GOT3 (cell line): ENCODE results near the gene SLC5A9.
"Not testable (repeated sequence)": the region's sequence is repeated elsewhere in the genome, so short reads cannot be mapped to it uniquely, and the experiment has no call there.

Experiments used
- DNase-seq: peaks from one replicate; lab custom pipeline; 2025; ENCODE audit warnings: mixed read lengths; lab: John Stamatoyannopoulos, UW

SLC5A9 gene

DNA sequence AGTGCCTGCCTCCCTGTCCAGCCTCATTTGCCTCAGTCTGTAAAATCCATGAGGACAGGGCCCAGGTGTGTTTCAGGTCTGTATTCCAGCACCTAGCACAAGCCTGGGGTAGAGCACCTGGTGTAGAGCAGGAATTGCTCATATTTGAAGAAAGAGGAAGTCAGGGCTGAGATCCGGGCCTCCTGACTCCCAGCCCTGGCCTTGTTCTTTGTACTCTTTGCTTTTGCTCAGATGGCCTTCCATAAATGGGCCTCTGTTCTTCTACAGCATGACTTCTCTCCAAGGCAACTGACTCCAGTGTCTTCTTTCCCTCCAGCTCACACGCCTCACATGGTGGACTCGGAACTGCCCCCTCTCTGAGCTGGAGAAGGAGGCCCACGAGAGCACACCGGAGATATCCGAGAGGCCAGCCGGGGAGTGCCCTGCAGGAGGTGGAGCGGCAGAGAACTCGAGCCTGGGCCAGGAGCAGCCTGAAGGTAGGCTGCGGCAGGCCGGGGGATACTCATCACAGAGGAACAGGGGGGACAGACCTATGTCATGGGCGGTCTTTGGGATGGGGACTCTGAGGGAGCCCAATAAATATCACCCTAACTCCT lies 19.7 kb downstream of the SLC5A9 start:
- no peak for DNase-seq

DNA sequence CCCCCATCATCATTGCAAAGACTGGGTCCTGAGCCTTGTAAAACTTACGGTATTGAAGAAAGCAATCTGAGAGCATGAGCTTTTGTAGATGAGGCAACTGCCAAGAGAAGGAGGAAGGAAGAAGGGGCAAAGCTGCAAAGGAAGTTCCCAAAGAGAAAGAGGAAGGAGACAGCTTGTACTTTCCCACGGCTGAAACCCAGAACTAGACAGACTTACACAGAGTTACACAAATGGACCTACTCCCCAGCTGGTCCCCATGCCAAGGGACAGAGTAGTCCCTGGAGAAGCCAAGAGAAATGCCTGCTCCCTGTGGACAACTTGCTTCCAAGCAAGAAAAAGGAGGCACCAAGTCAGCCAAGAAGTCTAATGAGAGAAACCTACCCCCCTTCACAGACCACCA lies 22.6 kb downstream of the SLC5A9 start:
- no peak for DNase-seq

DNA sequence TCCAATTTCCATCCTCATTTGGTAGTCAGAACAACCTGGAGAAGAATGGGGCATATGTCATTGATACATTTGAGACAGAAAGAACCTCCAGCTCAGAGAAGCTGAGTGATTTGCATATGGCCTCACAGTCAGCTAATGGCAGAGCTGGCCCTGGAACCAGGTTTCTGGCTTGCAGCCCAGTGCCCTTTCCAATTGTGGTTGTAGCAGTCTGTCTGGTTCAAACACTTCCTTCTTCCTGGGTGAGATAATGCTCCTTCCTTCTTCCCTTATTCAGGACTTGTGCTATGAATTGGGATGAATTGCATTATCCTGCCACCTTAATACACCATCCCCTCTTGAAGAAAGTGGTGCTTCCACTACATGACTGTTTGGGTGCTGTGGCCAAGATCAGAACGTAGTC lies 24.2 kb downstream of the SLC5A9 start:
- no peak for DNase-seq

DNA sequence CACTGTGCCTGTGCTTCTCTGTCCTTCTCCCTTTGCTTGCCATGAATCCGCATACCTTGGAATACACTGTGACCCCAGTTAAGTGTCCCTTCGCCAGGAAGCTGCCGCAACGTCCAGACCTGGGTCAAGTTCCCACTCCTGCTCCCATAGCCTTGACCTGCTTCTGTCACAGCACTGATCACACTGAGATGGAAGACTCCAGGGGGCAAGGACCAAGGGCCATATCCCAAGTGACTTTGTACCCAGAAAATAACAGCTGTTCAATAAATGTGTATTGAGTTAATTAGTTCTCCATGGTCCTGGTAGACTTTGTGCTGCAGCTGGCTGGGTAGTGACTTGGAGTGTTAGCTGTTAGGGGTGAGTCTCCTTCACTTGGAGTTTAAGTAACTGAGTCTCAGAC lies 25.8 kb downstream of the SLC5A9 start:
- no peak for DNase-seq

DNA sequence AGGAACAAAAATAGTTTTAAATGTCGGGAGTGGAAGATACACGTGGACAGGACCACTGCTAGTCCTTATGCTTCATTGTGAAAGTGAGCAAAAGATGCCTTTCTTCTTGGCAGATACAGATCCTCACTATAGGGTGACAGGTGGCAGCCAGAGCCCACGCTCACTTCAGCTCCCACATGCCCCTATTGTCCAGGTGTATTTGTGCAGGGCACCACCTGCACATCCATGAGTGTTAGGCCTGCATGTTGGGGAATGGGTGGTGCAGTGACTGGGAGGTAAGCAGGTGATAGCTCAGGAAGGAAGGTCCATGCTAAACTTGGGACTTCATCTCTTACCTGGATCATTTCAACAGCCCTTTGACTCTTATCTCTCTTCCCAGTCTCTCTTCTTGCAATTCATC lies 27.4 kb downstream of the SLC5A9 start:
- no peak for DNase-seq

DNA sequence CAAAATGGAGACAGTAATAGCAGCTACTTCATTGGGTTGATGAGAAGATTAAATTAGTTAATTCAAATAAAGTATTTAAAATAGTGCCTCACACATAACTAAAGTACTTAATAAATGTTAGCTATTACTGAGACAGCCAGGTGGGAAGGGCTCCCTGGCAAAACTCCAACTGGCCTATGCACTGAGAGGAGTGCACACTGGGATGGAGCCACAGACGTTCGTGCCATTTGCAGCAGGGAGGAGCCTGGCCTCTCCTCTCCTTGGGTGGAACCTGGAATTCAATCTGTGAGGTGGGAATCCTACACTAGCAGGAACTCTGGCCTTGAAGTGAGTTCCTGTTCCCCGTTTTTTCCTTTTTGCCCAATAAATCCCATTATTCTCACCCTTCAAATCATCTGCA lies 28.1 kb downstream of the SLC5A9 start:
- no peak for DNase-seq

DNA sequence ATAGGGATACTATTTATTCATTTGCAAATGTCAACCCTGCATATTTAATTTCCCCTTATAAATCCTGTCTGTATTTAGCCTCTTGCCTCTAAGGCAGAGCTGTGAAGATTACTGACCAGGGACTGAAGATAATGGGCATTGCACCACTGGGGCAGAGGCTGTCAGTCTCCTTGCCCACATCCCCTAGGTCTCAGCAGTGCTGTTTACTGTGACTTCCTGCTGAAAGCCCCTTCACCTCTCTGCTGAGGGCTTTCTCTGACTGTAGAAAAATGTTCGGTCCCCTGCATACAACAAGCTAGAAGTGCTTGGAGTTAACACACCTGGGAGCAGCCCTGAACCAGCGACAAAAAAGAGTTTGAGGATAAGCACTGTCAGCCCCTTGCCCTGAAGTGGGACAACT lies 28.8 kb downstream of the SLC5A9 start:
- DNase-seq: no peak

DNA sequence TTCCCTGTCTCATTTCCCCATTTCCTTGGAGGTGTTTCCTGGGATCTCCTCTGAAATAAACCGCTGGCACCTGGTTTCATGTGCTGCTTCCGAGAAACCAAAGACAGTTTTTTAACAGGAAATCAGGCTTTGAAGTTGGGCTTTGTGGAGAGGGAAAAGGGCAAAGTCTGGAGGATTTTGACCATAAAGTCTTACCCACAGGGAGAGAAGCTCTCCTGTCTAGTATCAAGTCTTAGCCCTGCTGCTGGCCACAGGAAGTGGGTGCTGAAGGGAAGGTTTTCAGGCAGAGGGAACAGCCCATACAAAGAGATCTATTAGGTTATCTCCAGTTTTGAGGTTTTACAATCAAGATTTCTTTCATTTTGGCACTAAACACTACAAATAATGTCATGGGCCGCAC lies 29.3 kb downstream of the SLC5A9 start:
- no peak for DNase-seq

DNA sequence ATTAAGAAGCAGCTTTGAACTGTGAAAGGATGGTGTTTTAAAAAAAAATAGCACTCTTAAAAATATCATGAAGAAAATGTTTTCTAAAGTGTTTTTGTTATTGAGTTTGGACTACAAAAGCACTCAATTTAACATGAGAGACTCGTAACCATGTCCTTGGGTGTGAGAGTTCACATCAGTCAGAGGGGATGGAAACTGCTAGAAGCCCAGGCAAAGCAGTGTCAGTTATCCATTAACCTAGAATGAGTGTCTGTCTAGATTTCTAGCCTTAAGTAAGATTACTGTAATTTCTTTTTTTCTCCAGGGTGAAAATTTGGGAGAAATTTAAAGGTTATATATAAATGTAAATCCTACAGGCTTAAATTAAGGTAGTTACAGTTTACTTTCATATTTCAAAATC lies 31.7 kb downstream of the SLC5A9 start:
- no peak for DNase-seq

DNA sequence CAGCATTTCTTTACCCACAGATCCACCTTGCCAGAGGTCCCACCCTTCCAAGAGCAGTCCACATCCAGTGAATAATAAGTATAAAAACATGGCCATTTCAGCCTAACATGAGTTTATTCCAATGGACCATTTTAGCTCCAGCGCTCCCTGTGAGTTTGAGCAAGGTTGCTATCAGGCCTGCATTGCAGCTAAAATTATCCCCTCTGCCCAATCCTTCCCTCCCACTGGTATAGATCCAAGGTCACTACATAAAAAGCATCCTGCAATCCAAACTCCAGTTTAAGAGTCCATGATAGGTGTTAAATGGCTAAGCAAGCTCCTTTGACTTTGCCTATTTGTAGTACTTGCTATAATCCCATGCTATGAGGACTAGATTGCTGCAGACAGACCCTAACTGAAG lies 35.6 kb downstream of the SLC5A9 start:
- no peak for DNase-seq

DNA sequence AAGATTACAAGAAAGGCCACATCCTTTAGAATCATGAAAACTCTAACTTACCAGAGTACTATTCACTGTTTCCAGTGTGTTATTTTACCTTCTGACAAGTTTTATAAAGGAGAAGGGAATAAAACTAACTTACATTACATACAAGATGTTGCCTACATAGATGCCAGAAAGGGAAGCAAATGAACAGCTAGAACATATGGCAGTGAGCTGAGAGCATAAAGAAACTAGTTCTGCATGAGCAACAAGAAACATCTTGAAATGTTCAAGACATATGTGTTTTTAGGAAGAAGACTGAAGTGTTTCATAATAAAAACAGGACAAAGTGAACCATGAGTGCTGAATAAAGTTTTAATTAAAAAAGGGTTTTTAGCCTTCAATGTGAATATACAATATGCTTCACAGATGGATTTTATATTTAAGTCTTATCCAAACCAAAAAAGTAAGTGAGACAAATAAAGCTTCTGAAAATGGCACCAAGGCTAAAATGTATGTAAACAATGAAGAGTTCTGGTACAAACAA lies 39.4 kb downstream of the SLC5A9 start:
- DNase-seq: no peak

DNA sequence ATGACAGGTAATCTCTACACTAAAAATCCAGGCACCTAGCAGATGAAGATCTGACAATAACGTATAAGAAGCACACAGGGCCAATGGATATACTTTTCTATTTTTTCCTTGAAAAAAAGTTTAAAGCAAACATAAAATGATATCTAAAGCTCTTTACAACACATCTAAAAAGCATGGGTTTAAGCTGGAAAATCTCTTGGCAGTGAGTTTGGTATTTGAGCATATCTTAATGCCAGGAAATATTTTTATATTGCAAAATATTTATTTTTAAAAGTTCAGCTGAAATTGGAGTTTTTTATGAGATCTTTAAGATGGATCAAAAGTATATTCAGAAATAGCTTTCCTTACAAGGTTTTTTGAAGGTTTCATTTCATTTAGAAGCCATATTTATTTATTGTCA lies 40.5 kb downstream of the SLC5A9 start:
- DNase-seq: no peak

DNA sequence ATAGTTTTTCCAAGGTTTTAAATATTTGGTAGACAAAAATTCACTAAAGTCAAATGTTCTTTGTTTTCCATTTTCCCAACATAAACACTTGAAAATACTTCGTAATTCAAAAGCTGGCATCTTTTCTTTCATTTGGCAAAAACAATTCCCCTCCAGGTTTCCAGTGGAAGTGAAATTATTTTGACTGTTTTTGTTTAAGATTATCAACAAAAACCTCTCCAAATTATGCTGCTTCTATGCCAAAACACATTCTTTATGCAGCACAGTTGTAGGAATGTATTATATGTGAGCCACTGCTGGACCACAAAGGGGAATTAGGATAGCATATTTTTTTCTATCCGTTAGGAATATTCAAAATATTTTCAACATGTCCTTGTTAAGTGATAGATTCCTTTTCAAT lies 44.1 kb downstream of the SLC5A9 start:
- no peak for DNase-seq

DNA sequence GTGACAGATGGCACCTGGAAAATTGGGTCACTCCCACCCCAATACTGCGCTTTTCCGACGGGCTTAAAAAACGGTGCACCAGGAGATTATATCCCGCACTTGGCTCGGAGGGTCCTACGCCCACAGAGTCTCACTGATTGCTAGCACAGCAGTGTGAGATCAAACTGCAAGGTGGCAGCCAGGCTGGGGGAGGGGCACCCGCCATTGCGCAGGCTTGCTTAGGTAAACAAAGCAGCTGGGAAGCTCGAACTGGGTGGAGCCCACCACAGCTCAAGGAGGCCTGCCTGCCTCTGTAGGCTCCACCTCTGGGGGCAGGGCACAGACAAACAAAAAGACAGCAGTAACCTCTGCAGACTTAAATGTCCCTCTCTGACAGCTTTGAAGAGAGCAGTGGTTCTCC lies 54.9 kb downstream of the SLC5A9 start:
- not testable (repeated sequence) for DNase-seq

DNA sequence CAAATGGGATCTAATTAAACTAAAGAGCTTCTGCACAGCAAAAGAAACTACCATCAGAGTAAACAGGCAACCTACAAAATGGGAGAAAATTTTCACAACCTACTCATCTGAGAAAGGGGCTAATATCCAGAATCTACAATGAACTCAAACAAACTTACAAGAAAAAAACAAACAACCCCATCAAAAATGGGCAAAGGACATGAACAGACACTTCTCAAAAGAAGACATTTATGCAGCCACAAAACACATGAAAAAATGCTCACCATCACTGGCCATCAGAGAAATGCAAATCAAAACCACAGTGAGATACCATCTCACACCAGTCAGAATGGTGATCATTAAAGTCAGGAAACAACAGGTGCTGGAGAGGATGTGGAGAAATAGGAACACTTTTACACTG lies 59.8 kb downstream of the SLC5A9 start:
- DNase-seq: not testable (repeated sequence)

DNA sequence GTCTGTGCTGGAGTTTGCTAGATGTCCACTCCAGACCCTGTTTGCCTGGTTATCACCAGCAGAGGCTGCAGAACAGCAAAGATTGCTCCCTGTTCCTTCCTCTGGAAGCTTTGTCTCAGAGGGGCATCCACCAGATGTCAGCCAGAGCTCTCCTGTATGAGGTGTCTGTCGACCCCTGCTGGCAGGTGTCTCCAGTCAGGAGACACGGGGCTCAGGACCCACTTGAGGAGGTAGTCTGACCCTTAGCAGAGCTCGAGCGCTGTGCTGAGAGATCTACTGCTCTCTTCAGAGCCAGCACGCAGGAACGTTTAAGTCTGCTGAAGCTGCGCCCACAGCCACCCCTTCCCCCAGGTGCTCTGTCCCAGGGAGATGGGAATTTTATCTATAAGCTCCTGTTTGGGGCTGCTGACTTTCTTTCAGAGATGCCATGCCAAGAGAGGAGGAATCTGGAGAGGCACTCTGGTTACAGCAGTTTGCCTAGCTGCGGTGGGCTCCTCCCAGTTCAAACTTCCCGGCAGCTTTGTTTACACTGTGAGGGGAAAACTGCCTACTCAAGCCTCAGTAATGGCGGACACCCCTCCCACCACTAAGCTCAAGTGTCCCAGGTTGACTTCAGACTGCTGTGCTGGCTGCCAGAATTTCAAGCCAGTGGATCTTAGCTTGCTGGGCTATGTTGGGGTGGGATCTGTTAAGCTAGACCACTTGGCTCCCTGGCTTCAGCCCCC lies 62.3 kb downstream of the SLC5A9 start:
- not testable (repeated sequence) for DNase-seq

DNA sequence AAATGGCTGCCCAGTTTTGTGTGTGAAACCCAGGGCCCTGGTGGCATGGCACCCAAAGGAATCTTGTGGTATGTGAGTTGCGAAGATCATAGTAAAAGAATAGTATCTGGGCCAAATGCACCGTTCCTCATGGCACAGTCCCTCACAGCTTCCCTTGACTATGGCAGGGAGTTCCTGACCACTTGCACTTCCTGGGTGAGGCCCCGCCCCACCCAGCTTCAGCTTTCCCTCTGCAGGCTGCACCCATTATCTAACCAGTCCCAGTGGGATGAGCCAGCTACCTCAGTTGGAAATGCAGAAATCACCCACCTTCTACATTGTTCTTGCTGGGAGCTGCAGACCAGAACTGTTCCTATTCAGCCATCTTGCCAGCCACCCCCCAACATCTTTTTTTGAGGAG lies 63.0 kb downstream of the SLC5A9 start:
- DNase-seq: no peak

DNA sequence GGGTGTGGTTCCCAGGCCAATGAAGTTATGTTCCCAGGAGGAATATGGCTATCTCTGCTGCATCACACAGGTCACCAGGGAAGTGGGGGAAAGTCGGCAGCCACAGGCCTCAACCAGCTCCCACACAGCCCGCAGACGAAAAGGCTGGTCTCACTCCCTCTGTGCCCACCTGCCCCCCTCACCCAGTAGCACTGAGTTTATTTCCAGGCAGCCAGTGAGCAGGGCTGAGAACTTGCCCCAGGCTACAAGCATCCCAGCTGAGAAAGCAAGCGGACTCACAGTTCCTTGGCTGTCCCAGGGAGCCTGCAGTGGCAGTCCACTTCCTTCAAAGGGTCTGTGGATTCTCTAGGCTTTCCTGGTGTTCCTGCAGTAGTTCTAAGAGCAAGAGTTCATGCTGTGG lies 68.9 kb downstream of the SLC5A9 start:
- no peak for DNase-seq

DNA sequence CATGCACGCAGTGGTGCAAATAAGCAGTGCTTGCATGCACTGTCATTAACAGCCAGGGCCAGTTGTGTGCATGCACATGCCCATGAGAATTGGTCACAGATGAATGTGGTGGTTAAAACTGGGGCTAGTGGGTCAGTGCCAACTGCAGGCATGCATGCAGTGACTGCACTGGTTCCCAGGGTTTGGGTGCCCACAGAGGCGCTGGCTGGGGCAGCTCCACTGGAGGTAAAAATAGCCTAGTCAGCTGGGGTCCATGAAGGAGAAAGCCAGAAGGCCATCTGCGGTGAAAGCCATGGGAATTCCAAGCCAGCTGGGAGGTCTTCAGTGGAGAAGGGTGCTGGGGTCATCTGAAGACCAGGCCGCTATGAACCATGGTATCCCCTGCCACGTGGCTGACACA lies 70.2 kb downstream of the SLC5A9 start:
- no peak for DNase-seq

DNA sequence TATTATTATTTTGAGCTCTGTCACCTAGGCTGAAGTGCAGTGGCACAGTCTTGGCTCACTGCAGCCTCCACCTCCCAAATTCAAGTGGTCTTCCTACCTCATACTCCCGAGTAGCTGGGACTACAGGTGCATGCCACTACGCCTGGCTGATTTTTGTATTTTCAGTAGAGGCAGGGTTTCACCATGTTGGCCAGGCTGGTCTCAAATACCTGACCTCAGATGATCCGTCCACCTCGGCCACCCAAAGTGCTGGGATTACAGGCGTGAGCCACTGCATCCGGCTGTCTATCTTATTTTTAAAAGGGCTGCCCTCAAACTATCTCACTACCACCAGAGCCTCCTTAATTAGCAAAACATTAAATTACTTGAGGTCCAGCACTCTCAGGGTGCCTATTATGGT lies 71.6 kb downstream of the SLC5A9 start:
- not testable (repeated sequence) for DNase-seq

DNA sequence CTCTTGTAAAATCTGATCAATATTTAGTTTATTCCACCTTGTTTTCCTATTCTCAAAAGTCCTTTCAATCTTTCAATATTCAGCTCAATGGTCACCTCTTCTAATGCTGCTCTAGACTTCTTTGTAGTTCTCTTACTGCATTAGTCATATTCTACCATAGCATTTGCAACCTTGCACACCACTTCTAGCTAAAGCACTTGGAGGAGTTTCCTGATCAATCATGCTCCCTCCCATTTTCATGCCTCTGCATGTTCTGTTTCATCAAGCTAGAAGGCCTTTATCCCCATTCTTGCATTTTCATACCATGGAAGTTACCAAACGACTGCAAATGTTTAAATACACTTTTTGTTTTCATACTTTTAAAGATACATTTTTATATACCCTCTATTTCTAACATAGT lies 72.1 kb downstream of the SLC5A9 start:
- no peak for DNase-seq
